HepG2 (cell line): ENCODE measurements around the gene C20orf141. TPM values are rescaled to one million over a fixed set of nuclear protein-coding genes. Genes with fewer than 3 reads are reported as not detected.

Experiments used
- HNRNPK ChIP-seq: fragments of 200-400 bp; formaldehyde crosslinking; IDR thresholded peaks from 2 replicates; pipeline ENCODE4 v1.6.1; 2018; ENCODE audit warnings: low read length, low read depth, moderate library complexity, mild to moderate bottlenecking; ENCODE audit not compliant: poor library complexity, severe bottlenecking
- MYNN ChIP-seq: sonication (generic); formaldehyde crosslinking; IDR thresholded peaks from 2 replicates; pipeline ENCODE4 v1.4.0; 2020; ENCODE audit warnings: mild to moderate bottlenecking, low read depth, missing genetic modification reagents
- NCOR1 ChIP-seq: fragments of 200-600 bp; sonication (generic); IDR thresholded peaks from 2 replicates; pipeline ENCODE4 v1.7.0; 2017; ENCODE audit warnings: antibody characterized with exemption, low read length, borderline replicate concordance
- SIX1 ChIP-seq: sonication (generic); formaldehyde crosslinking; IDR thresholded peaks from 2 replicates; pipeline ENCODE4 v1.4.0; 2020; ENCODE audit warnings: missing genetic modification reagents, borderline replicate concordance
- STAG1 ChIP-seq: sonication (generic); formaldehyde crosslinking; IDR thresholded peaks from 2 replicates; pipeline ENCODE4 v1.4.0; 2020; ENCODE audit warnings: missing genetic modification reagents
- SUZ12 ChIP-seq: fragments of 150-350 bp; IDR thresholded peaks from 2 replicates; pipeline ENCODE4 v1.6.1; 2014; ENCODE audit warnings: low read depth, low read length
- ZFP41 ChIP-seq: sonication (generic); formaldehyde crosslinking; IDR thresholded peaks from 2 replicates; pipeline ENCODE4 v1.4.0; 2020; ENCODE audit warnings: mild to moderate bottlenecking, missing genetic modification reagents, borderline replicate concordance
- ZFX ChIP-seq: sonication (generic); formaldehyde crosslinking; IDR thresholded peaks from 2 replicates; pipeline ENCODE4 v1.4.0; 2020; ENCODE audit warnings: mild to moderate bottlenecking, low read depth, missing genetic modification reagents, moderate library complexity
- ZKSCAN1 ChIP-seq: fragments of 150-350 bp; IDR thresholded peaks from 2 replicates; pipeline ENCODE4 v1.6.1; 2014; ENCODE audit warnings: low read length
- ZNF121 ChIP-seq: sonication (generic); formaldehyde crosslinking; IDR thresholded peaks from 2 replicates; pipeline ENCODE4 v1.5.0; 2020; ENCODE audit warnings: mild to moderate bottlenecking, missing genetic modification reagents
- ZNF235 ChIP-seq: sonication (generic); formaldehyde crosslinking; IDR thresholded peaks from 2 replicates; pipeline ENCODE4 v1.8.1; 2023; ENCODE audit warnings: mild to moderate bottlenecking, missing genetic modification reagents, borderline replicate concordance
- ZNF24 ChIP-seq: fragments of 450-650 bp; IDR thresholded peaks from 2 replicates; pipeline ENCODE4 v1.6.1; 2017; ENCODE audit warnings: antibody characterized with exemption, mild to moderate bottlenecking
- ZNF629 ChIP-seq: sonication (generic); formaldehyde crosslinking; conservative IDR thresholded peaks from 2 replicates; pipeline ENCODE4 v1.5.0; 2020; ENCODE audit warnings: missing genetic modification reagents
- polyA plus RNA-seq, 8 experiments: library from polyadenylated mRNA; depleted of rRNA in 3 of 8; stranded (reverse) in 7 of 8; unstranded in 1 of 8; fragments of >200 nt; fragmentation: Illumina TruSeq in 4 of 8; extraction: Trizol in 4 of 8; gene quantifications; 2 replicates each; pipeline versions ENCODE4 v1.2.1 to v1.2.3, GENCODE V29; 2011 to 2016; ENCODE audit warnings: low read depth in 4 of 8, missing spikeins in 1 of 8, mixed read lengths in 1 of 8; ENCODE audit not compliant: insufficient read depth in 1 of 8
- total RNA-seq, 5 experiments: library from RNA; depleted of rRNA; stranded (reverse); fragments of >200 nt; fragmentation: Illumina TruSeq; extraction: Trizol; gene quantifications; 2 replicates each; pipeline ENCODE4 v1.2.3, GENCODE V29; 2016; ENCODE audit warnings: low read depth in 1 of 5
- TF ChIP-seq, protein P1 (sequence below): sonication (generic); formaldehyde crosslinking; IDR thresholded peaks from 2 replicates; pipeline ENCODE4 v1.4.0; 2020; ENCODE audit warnings: low read depth, missing genetic modification reagents
- TF ChIP-seq, protein P2 (sequence below): sonication (generic); formaldehyde crosslinking; IDR thresholded peaks from 2 replicates; pipeline ENCODE4 v1.4.0; 2020; ENCODE audit warnings: missing genetic modification reagents
- TF ChIP-seq, protein P3 (sequence below): sonication (generic); formaldehyde crosslinking; IDR thresholded peaks from 2 replicates; pipeline ENCODE4 v1.4.0; 2020; ENCODE audit warnings: missing genetic modification reagents, low read depth, mild to moderate bottlenecking, borderline replicate concordance
- TF ChIP-seq, protein P4 (sequence below): sonication (generic); formaldehyde crosslinking; IDR thresholded peaks from 2 replicates; pipeline ENCODE4 v1.4.0; 2020; ENCODE audit warnings: missing genetic modification reagents, borderline replicate concordance

The C20orf141 gene
- total and polyA plus RNA-seq, 2 of the 13 experiments (the other 11 are each of a cell fraction or from before 2014, with no cell fraction given): not detected

DNA sequence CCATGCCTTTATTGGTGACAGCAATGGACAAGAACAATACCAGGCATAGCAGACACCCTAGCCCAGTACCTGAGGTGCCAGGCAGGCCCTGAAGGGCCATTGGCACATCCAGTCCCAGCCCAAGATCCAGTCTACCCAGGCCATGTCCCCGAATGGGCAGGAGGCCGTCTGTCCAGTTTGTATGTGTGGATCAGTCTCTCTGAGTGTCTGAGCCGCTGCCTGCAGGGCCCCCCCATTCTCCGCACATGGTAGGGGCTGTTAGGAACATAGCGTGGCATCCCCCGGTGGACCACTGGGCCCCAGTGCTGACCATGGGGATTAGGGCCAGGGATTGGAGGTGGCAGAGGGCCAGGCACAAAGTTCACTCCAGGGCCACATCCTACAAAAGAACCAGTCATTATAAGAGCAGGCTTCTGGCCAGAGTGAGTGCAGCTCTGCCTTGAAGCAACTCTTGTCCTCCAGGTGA is 20.6 kb downstream of the C20orf141 start (continued):
- TF ChIP-seq, protein P1, sequence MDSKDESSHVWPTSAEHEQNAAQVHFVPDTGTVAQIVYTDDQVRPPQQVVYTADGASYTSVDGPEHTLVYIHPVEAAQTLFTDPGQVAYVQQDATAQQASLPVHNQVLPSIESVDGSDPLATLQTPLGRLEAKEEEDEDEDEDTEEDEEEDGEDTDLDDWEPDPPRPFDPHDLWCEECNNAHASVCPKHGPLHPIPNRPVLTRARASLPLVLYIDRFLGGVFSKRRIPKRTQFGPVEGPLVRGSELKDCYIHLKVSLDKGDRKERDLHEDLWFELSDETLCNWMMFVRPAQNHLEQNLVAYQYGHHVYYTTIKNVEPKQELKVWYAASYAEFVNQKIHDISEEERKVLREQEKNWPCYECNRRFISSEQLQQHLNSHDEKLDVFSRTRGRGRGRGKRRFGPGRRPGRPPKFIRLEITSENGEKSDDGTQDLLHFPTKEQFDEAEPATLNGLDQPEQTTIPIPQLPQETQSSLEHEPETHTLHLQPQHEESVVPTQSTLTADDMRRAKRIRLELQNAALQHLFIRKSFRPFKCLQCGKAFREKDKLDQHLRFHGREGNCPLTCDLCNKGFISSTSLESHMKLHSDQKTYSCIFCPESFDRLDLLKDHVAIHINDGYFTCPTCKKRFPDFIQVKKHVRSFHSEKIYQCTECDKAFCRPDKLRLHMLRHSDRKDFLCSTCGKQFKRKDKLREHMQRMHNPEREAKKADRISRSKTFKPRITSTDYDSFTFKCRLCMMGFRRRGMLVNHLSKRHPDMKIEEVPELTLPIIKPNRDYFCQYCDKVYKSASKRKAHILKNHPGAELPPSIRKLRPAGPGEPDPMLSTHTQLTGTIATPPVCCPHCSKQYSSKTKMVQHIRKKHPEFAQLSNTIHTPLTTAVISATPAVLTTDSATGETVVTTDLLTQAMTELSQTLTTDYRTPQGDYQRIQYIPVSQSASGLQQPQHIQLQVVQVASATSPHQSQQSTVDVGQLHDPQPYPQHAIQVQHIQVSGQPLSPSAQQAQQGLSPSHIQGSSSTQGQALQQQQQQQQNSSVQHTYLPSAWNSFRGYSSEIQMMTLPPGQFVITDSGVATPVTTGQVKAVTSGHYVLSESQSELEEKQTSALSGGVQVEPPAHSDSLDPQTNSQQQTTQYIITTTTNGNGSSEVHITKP (CRISPR knock-in tag): 0 out of 2 replicates have a peak, but pooled peaks have one; percentile 45
- TF ChIP-seq NCOR1 (no peak), STAG1 (CRISPR knock-in tag) (no peak), MYNN (no peak), ZNF121 (no peak), HNRNPK (no peak), ZFP41 (CRISPR knock-in tag) (no peak), ZNF235 (CRISPR knock-in tag) (no peak), ZNF24 (no peak), ZNF629 (CRISPR knock-in tag) (no peak), ZFX (CRISPR knock-in tag) (peak; percentile 37; the same call in 1 of the 2 replicates), SUZ12 (no peak), ZKSCAN1 (peak; percentile 22; the same call in 1 of the 2 replicates), SIX1 (CRISPR knock-in tag) (no peak)
- TF ChIP-seq, protein P2, sequence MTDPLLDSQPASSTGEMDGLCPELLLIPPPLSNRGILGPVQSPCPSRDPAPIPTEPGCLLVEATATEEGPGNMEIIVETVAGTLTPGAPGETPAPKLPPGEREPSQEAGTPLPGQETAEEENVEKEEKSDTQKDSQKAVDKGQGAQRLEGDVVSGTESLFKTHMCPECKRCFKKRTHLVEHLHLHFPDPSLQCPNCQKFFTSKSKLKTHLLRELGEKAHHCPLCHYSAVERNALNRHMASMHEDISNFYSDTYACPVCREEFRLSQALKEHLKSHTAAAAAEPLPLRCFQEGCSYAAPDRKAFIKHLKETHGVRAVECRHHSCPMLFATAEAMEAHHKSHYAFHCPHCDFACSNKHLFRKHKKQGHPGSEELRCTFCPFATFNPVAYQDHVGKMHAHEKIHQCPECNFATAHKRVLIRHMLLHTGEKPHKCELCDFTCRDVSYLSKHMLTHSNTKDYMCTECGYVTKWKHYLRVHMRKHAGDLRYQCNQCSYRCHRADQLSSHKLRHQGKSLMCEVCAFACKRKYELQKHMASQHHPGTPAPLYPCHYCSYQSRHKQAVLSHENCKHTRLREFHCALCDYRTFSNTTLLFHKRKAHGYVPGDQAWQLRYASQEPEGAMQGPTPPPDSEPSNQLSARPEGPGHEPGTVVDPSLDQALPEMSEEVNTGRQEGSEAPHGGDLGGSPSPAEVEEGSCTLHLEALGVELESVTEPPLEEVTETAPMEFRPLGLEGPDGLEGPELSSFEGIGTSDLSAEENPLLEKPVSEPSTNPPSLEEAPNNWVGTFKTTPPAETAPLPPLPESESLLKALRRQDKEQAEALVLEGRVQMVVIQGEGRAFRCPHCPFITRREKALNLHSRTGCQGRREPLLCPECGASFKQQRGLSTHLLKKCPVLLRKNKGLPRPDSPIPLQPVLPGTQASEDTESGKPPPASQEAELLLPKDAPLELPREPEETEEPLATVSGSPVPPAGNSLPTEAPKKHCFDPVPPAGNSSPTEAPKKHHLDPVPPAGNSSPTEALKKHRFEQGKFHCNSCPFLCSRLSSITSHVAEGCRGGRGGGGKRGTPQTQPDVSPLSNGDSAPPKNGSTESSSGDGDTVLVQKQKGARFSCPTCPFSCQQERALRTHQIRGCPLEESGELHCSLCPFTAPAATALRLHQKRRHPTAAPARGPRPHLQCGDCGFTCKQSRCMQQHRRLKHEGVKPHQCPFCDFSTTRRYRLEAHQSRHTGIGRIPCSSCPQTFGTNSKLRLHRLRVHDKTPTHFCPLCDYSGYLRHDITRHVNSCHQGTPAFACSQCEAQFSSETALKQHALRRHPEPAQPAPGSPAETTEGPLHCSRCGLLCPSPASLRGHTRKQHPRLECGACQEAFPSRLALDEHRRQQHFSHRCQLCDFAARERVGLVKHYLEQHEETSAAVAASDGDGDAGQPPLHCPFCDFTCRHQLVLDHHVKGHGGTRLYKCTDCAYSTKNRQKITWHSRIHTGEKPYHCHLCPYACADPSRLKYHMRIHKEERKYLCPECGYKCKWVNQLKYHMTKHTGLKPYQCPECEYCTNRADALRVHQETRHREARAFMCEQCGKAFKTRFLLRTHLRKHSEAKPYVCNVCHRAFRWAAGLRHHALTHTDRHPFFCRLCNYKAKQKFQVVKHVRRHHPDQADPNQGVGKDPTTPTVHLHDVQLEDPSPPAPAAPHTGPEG (CRISPR knock-in tag): no peak
- TF ChIP-seq, protein P3, sequence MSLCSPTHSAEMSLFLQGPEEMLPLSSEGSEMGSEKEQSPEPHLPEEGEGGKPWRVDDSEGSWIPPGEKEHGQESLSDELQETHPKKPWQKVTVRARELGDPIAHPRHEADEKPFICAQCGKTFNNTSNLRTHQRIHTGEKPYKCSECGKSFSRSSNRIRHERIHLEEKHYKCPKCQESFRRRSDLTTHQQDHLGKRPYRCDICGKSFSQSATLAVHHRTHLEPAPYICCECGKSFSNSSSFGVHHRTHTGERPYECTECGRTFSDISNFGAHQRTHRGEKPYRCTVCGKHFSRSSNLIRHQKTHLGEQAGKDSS (CRISPR knock-in tag): no peak
- TF ChIP-seq, protein P4, sequence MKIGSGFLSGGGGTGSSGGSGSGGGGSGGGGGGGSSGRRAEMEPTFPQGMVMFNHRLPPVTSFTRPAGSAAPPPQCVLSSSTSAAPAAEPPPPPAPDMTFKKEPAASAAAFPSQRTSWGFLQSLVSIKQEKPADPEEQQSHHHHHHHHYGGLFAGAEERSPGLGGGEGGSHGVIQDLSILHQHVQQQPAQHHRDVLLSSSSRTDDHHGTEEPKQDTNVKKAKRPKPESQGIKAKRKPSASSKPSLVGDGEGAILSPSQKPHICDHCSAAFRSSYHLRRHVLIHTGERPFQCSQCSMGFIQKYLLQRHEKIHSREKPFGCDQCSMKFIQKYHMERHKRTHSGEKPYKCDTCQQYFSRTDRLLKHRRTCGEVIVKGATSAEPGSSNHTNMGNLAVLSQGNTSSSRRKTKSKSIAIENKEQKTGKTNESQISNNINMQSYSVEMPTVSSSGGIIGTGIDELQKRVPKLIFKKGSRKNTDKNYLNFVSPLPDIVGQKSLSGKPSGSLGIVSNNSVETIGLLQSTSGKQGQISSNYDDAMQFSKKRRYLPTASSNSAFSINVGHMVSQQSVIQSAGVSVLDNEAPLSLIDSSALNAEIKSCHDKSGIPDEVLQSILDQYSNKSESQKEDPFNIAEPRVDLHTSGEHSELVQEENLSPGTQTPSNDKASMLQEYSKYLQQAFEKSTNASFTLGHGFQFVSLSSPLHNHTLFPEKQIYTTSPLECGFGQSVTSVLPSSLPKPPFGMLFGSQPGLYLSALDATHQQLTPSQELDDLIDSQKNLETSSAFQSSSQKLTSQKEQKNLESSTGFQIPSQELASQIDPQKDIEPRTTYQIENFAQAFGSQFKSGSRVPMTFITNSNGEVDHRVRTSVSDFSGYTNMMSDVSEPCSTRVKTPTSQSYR (CRISPR knock-in tag): no peak
